ENCODE data around the gene POLR3K. TPM values are rescaled to one million over a fixed set of nuclear protein-coding genes. Genes with fewer than 3 reads are reported as not detected.

POLR3K gene
- total RNA-seq, 1 experiment from 2014 or later, result 33.5 TPM

DNA sequence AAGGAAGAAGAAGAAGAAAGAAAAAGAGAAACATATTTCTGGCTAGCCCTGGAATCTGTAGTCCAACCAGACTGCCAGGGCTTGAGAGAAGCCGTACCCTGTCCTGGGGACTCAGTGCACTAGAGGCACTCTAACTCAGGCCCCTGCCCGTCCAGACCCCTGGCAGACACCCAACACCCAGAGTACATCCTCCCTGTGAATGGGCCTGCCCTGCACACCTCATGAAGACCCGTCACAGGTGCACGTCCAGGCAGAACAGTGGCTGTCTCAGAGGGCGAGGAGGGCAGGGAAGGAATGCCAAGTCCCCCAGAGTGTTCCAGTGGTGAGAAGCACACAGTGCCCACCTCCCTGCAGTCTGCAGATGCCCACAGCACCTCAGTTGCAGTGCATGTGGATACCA is 47.6 kb upstream of the POLR3K start:
- intact Hi-C loops (cut with micrococcal nuclease; ENCODE audit: unreplicated experiment), result no loop called here
- no peaks in the 10 kb centered on the region for H3K36me3 ChIP-seq (ENCODE audit: low read depth)

DNA sequence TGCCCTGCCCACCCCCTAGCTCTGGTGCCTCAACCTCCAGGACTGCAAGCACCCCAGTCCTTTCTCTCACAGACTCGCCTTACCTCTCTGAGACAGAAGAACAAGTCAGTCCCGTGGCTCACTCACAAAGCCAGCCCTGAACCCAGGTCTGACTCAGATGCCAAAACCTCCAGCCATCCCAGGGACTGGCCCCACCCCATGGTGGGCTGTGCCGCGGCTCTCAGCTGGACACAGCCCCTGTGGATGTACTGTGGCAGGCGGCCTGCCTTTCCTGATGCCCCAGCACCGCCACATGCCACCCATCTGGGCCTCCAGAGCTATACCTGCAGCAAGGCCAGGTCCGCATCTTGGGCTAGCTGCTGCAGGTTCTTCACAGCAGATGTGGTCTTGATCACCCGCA is 44.4 kb upstream of the POLR3K start:
- Histone ChIP-seq H3K36me3 (ENCODE audit: low read depth) (no peaks in the 10 kb centered on the region), H3F3A (ENCODE audit: insufficient read depth, low read depth) (peaks cover 19% of the 10 kb centered on the region; the same call in 1 of the 2 replicates), H3K27ac (no peak overlapping the region), H3K4me1 (replicated peaks; ENCODE audit: insufficient read depth) (no peaks in the 10 kb centered on the region), H3K4me3 (no peak overlapping the region), H4K20me1 (ENCODE audit: insufficient read depth) (no peaks in the 10 kb centered on the region; the same call in 1 of the 2 replicates), H2AFZ (no peak overlapping the region), H3K4me2 (no peak overlapping the region), H3K9me3 (ENCODE audit: insufficient read depth, low read depth) (no peaks in the 10 kb centered on the region), H3K9me2 (ENCODE audit: insufficient read depth) (no peaks in the 10 kb centered on the region), H3K27me3 (ENCODE audit: insufficient read depth, low read depth) (no peaks in the 10 kb centered on the region), H3K79me2 (ENCODE audit: low read depth) (no peaks in the 10 kb centered on the region)
- no peak for DNase-seq
- ChIA-PET CTCF (interaction anchor here (0.7 to 1.4 kb wide), 3 partner anchors 9 to 1005 kb away, joined by 5 to 14 read pairs (median 5); no protein-coding TSS in a partner anchor), POLR2A (ENCODE audit: unreplicated experiment) (no interaction called here)
- intact Hi-C loops (cut with micrococcal nuclease; ENCODE audit: unreplicated experiment), result loop anchor here (1.0 kb wide), 1 partner anchor 33 kb away; no protein-coding TSS in a partner anchor
- TF ChIP-seq EZH2 (IDR thresholded peaks at IDR 0.05; ENCODE audit: low read depth), result no peak
- TF ChIP-seq, protein P1, sequence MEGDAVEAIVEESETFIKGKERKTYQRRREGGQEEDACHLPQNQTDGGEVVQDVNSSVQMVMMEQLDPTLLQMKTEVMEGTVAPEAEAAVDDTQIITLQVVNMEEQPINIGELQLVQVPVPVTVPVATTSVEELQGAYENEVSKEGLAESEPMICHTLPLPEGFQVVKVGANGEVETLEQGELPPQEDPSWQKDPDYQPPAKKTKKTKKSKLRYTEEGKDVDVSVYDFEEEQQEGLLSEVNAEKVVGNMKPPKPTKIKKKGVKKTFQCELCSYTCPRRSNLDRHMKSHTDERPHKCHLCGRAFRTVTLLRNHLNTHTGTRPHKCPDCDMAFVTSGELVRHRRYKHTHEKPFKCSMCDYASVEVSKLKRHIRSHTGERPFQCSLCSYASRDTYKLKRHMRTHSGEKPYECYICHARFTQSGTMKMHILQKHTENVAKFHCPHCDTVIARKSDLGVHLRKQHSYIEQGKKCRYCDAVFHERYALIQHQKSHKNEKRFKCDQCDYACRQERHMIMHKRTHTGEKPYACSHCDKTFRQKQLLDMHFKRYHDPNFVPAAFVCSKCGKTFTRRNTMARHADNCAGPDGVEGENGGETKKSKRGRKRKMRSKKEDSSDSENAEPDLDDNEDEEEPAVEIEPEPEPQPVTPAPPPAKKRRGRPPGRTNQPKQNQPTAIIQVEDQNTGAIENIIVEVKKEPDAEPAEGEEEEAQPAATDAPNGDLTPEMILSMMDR (conservative IDR thresholded peaks at IDR 0.05), result no peak
- BruUV-seq (replicated peaks), result no TSS peak

More for the DNA sequence above, 47.6 kb upstream of the POLR3K start:
- Histone ChIP-seq H3K79me2 (ENCODE audit: low read depth) (no peaks in the 10 kb centered on the region), H4K20me1 (ENCODE audit: insufficient read depth) (peaks cover 3% of the 10 kb centered on the region; the same call in 1 of the 2 replicates), H3F3A (ENCODE audit: insufficient read depth, low read depth) (peaks cover 14% of the 10 kb centered on the region; the same call in 1 of the 2 replicates), H3K4me1 (replicated peaks; ENCODE audit: insufficient read depth) (no peaks in the 10 kb centered on the region), H2AFZ (no peak overlapping the region), H3K4me3 (no peak overlapping the region), H3K9me2 (ENCODE audit: insufficient read depth) (no peaks in the 10 kb centered on the region), H3K4me2 (no peak overlapping the region), H3K27ac (no peak overlapping the region), H3K9me3 (ENCODE audit: insufficient read depth, low read depth) (no peaks in the 10 kb centered on the region), H3K27me3 (ENCODE audit: insufficient read depth, low read depth) (no peaks in the 10 kb centered on the region)
- TF ChIP-seq, protein P1 (conservative IDR thresholded peaks at IDR 0.05), result no peak
- no peak for TF ChIP-seq EZH2 (IDR thresholded peaks at IDR 0.05; ENCODE audit: low read depth)
- no TSS peak for BruUV-seq (replicated peaks)
- ChIA-PET POLR2A (ENCODE audit: unreplicated experiment) (no interaction called here), CTCF (no interaction called here)
- DNase-seq, result no peak

DNA sequence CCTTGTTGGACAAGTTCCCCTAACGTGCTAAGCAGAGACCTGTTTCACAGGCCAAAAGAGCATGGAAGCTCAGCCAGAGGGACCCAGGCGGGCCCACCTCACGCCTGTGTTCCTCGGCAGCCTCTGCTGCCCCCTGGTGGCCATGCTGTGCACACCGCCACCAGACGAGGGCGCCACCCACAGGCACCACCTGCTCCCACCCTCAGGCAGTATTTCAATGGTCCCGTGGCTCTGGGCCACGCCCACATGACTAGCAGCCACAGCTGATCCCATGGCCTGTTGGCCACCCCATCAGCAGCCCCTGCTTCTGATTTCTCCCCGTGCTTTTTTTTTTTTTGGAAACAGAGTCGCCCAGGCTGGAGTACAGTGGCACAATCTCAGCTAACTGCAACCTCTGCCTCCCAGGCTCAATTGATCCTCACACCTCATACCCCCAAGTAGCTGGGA is 43.5 kb upstream of the POLR3K start:
- H3K79me2 ChIP-seq (ENCODE audit: low read depth), result no peaks in the 10 kb centered on the region
- TF ChIP-seq, protein P1 (conservative IDR thresholded peaks at IDR 0.05), result peak; percentile 93
- TF ChIP-seq EZH2 (IDR thresholded peaks at IDR 0.05; ENCODE audit: low read depth), result no peak
- H3K4me3 ChIP-seq, result no peak overlapping the region
- POLR2A ChIA-PET (ENCODE audit: unreplicated experiment), result interaction anchor here (0.6 kb wide), 4 partner anchors 43 to 567 kb away, joined by 6 to 10 read pairs (median 8); partner anchors contain the start of genes POLR3K and SNRNP25
- H4K20me1 ChIP-seq (ENCODE audit: insufficient read depth), result no peaks in the 10 kb centered on the region; the same call in 1 of the 2 replicates
- H3K9me3 ChIP-seq (ENCODE audit: insufficient read depth, low read depth), result no peaks in the 10 kb centered on the region
- H3K4me1 ChIP-seq (replicated peaks; ENCODE audit: insufficient read depth), result no peaks in the 10 kb centered on the region
- no TSS peak for BruUV-seq (replicated peaks)
- intact Hi-C loops (cut with micrococcal nuclease; ENCODE audit: unreplicated experiment), result loop anchor here (1.0 kb wide), 1 partner anchor 32 kb away; no protein-coding TSS in a partner anchor
- CTCF ChIA-PET, result interaction anchor here (0.6 to 1.4 kb wide), 5 partner anchors 10 to 1006 kb away, joined by 3 to 14 read pairs (median 5); no protein-coding TSS in a partner anchor
- no peak overlapping the region for H2AFZ ChIP-seq
- no peaks in the 10 kb centered on the region for H3K27me3 ChIP-seq (ENCODE audit: insufficient read depth, low read depth)
- H3F3A ChIP-seq (ENCODE audit: insufficient read depth, low read depth), result peaks cover 19% of the 10 kb centered on the region; the same call in 1 of the 2 replicates
- no peak overlapping the region for H3K27ac ChIP-seq
- no peaks in the 10 kb centered on the region for H3K9me2 ChIP-seq (ENCODE audit: insufficient read depth)
- DNase-seq, result peak; percentile 72 to 91
- no peaks in the 10 kb centered on the region for H3K36me3 ChIP-seq (ENCODE audit: low read depth)
- H3K4me2 ChIP-seq, result no peak overlapping the region
